ENCODE results near the gene LMAN2. TPM values are rescaled to one million over a fixed set of nuclear protein-coding genes. Genes with fewer than 3 reads are reported as not detected.

The LMAN2 gene
- total RNA-seq, 1 donor from 2014 or later, result 56.8 TPM

GRCh38 chr5:177303121-177303924 lies 48.1 kb downstream of the LMAN2 start, which contains the start of the genes PRELID1 and RAB24:
Gene PRELID1, plus strand, starts transcription at chr5:177303799. Its CDS starts 187 bp downstream, at chr5:177303986.
Gene RAB24, minus strand, starts transcription at chr5:177303719. Its CDS starts 431 bp downstream, at chr5:177303288.
- intact Hi-C loops (cut with DNase I), result no loop called here
- DNase-seq, result peak; percentile 95

GRCh38 chr5:177302354-177303110 lies 48.9 kb downstream of the LMAN2 start:
- intact Hi-C loops (cut with DNase I), result no loop called here
- no peak for DNase-seq
- no peak for ATAC-seq (ENCODE audit: poor library complexity)

More at GRCh38 chr5:177303121-177303924, 48.1 kb downstream of the LMAN2 start, which contains the start of the genes PRELID1 and RAB24:
- peak; percentile 91 for ATAC-seq (ENCODE audit: poor library complexity)

- DNase-seq (no peak), ATAC-seq (ENCODE audit: poor library complexity) (no peak)
- intact Hi-C loops (cut with DNase I), result no loop called here
These were observed 49.8 kb downstream of the LMAN2 start for GRCh38 chr5:177301503-177302165.

GRCh38 chr5:177300951-177301350 lies 50.5 kb downstream of the LMAN2 start:
- no peak for DNase-seq
- intact Hi-C loops (cut with DNase I), result no loop called here
- ATAC-seq (ENCODE audit: poor library complexity), result no peak

- intact Hi-C loops (cut with DNase I), result no loop called here
- ATAC-seq (ENCODE audit: poor library complexity), result peak; percentile 14
- peak; percentile 66 for DNase-seq
These were observed 51.1 kb downstream of the LMAN2 start for GRCh38 chr5:177300236-177300880.

GRCh38 chr5:177299697-177300096 lies 51.8 kb downstream of the LMAN2 start:
- intact Hi-C loops (cut with DNase I), result loop anchor here (10.0 kb wide), 1 partner anchor 165 kb away; the partner anchor contains the start of gene NSD1
- DNase-seq (no peak), ATAC-seq (ENCODE audit: poor library complexity) (no peak)

GRCh38 chr5:177297922-177298321 lies 53.5 kb downstream of the LMAN2 start:
- ATAC-seq (ENCODE audit: poor library complexity) (no peak), DNase-seq (no peak)
- intact Hi-C loops (cut with DNase I), result loop anchor here (10.0 kb wide), 1 partner anchor 163 kb away; the partner anchor contains the start of gene NSD1

- intact Hi-C loops (cut with DNase I), result loop anchor here (10.0 kb wide), 1 partner anchor 162 kb away; the partner anchor contains the start of gene NSD1
- DNase-seq (no peak), ATAC-seq (ENCODE audit: poor library complexity) (peak; percentile 10)
These were observed 54.9 kb downstream of the LMAN2 start for GRCh38 chr5:177296581-177296980.

GRCh38 chr5:177295924-177296323 lies 55.5 kb downstream of the LMAN2 start:
- ATAC-seq (ENCODE audit: poor library complexity) (no peak), DNase-seq (no peak)
- intact Hi-C loops (cut with DNase I), result loop anchor here (10.0 kb wide), 1 partner anchor 161 kb away; the partner anchor contains the start of gene NSD1

- intact Hi-C loops (cut with DNase I), result loop anchor here (10.0 kb wide), 1 partner anchor 160 kb away; the partner anchor contains the start of gene NSD1
- DNase-seq (peak; percentile 56), ATAC-seq (ENCODE audit: poor library complexity) (peak; percentile 85)
These were observed 56.8 kb downstream of the LMAN2 start for GRCh38 chr5:177294632-177295031.

GRCh38 chr5:177293819-177294581 lies 57.5 kb downstream of the LMAN2 start:
- no peak for ATAC-seq (ENCODE audit: poor library complexity)

GRCh38 chr5:177291735-177292134 lies 59.7 kb downstream of the LMAN2 start:
- intact Hi-C loops (cut with DNase I), result loop anchor here (10.0 kb wide), 1 partner anchor 157 kb away; the partner anchor contains the start of gene NSD1
- no peak for DNase-seq
- no peak for ATAC-seq (ENCODE audit: poor library complexity)

More at GRCh38 chr5:177293819-177294581, 57.5 kb downstream of the LMAN2 start:
- intact Hi-C loops (cut with DNase I), result loop anchor here (10.0 kb wide), 1 partner anchor 159 kb away; the partner anchor contains the start of gene NSD1
- no peak for DNase-seq

GRCh38 chr5:177290816-177291596 lies 60.5 kb downstream of the LMAN2 start:
- intact Hi-C loops (cut with DNase I), result loop anchor here (10.0 kb wide), 1 partner anchor 156 kb away; the partner anchor contains the start of gene NSD1
- no peak for ATAC-seq (ENCODE audit: poor library complexity)
- DNase-seq, result no peak

GRCh38 chr5:177288191-177288590 lies 63.3 kb downstream of the LMAN2 start:
- ATAC-seq (ENCODE audit: poor library complexity), result no peak
- intact Hi-C loops (cut with DNase I), result no loop called here
- DNase-seq, result no peak

Data from Right ventricle myocardium superior (tissue), 1 donor.